Prostate gland (tissue), 2 donors: Measurements from ENCODE around the gene ITPRIP.

Experiments used
- POLR2A ChIP-seq: fragments of 450-650 bp; IDR thresholded peaks from one replicate; pipeline ENCODE4 v1.6.1; 2016; ENCODE audit warnings: antibody characterized with exemption, mild to moderate bottlenecking
- TF ChIP-seq, protein P1 (sequence below), 4 experiments: fragments of 200-600 bp in 2 of 4; fragments of 450-650 bp in 2 of 4; sonication (generic) in 2 of 4; IDR thresholded peaks; 1 replicate in 3 of 4; 2 replicates in 1 of 4; pipeline ENCODE4 v1.5.1; 2016 to 2019; ENCODE audit warnings: antibody characterized with exemption in 4 of 4, mild to moderate bottlenecking in 2 of 4, moderate library complexity in 2 of 4

DNA sequence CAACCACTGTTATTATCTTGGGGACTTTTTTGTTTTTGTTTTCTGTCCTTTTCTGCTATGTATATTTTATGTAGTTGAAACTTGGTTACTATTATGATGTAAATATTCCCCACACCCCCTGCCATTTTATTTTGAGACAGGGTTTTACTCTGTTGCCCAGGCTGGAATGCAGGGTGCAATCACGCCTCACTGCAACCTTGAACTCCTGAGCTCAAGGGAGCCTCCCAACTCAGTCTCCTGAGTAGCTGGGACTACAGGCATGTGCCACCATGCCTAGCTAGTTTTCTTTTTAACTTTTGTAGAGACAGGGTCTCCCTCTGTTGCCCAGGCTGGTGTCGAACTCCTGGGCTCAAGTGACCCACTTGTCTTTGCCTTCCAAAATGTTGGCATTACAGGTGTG is 51.3 kb downstream of the ITPRIP start:
- TF ChIP-seq, protein P1, sequence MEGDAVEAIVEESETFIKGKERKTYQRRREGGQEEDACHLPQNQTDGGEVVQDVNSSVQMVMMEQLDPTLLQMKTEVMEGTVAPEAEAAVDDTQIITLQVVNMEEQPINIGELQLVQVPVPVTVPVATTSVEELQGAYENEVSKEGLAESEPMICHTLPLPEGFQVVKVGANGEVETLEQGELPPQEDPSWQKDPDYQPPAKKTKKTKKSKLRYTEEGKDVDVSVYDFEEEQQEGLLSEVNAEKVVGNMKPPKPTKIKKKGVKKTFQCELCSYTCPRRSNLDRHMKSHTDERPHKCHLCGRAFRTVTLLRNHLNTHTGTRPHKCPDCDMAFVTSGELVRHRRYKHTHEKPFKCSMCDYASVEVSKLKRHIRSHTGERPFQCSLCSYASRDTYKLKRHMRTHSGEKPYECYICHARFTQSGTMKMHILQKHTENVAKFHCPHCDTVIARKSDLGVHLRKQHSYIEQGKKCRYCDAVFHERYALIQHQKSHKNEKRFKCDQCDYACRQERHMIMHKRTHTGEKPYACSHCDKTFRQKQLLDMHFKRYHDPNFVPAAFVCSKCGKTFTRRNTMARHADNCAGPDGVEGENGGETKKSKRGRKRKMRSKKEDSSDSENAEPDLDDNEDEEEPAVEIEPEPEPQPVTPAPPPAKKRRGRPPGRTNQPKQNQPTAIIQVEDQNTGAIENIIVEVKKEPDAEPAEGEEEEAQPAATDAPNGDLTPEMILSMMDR (IDR thresholded peaks at IDR 0.05) = no peak
- no peak for TF ChIP-seq POLR2A
